Stimulated activated CD8-positive, alpha-beta memory T cell treated with anti-CD3 and anti-CD28 coated beads, Interleukin-2, amount 100 ng/mL, for 48 hours (primary cell): ENCODE results near the gene PLXNC1.
"Not testable (repeated sequence)": the region's sequence is repeated elsewhere in the genome, so short reads cannot be mapped to it uniquely, and the experiment has no call there.

ENCODE experiments used
- DNase-seq, 2 donors: peaks; one replicate each; pipeline ENCODE4 v3.0.0-alpha.2; 2020; ENCODE audit warnings: low read depth in 2 of 2

Gene PLXNC1

GRCh38 chr12:94297096-94297699 lies 148.8 kb downstream of the PLXNC1 start:
- no peak for DNase-seq

DNA sequence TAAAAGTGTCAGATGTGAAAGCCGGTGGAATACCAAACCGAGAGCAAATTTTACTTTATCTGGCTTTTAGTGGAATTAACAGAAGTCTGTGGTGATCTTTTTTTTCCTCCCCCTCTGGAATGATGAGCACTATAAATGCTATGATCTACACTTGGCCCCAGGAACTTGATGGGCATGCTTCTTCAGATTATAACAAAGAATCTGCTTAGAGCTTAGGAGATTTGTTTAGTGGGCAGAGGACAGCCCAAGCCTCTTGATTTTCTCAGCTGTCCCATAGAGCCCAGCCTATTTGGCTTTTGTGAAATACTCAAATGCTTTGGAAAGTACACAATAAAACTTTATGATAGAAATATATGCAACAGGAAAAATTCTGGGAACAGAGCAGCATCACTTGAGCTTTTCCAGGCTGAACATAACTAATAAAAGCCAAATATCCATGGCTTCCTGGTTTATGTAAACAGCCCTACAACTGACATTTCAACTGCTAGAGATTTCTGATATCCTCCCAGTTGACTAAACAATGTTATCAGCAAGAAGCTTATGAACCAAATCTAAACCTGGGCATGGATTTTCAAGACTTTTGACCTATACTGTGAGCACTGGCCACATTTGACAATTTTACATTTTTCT lies 149.6 kb downstream of the PLXNC1 start:
- DNase-seq, result no peak

DNA sequence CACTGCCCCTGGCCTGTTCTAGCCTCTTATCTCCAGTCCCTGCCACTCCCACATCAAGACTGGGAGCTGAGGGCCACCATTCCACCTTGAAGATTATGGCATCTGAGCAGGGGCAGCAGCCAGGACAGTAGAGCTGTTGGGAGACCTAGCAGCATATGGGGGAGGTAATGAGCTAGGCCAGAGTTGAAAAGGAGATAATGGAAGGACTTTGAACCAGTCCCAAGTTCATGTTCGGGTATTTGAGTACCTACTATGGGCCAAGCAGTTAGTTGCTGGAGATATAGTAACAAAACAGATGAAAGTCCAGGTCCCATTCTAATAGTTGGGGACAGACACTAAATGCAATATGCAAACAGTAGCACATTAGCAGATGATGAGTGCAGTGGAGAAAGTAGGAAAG lies 151.5 kb downstream of the PLXNC1 start:
- no peak for DNase-seq

DNA sequence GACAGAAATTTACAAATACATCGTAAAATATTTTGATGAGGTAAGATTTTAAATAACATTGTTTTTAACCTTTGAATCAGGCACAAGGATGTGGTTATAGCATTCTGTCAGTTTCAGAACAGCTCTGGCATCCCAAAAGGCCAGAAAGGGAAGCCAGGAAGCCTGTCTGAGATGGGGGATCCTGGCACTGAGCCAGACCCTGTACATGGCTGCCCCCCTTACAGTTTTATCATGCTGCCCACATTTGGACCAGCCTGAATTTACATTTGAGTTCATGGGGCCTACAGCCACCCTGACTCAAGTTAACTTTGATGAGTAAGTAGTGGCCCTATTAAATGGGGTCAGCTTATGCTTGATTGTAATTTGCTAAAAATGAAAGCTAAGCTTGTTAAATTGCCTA lies 155.6 kb downstream of the PLXNC1 start:
- no peak for DNase-seq

- no peak for DNase-seq
Measured at GRCh38 chr12:94304566-94305061, 156.2 kb downstream of the PLXNC1 start.

- peak; percentile 18 to 19 for DNase-seq
Measured at GRCh38 chr12:94305130-94305957, 157.0 kb downstream of the PLXNC1 start.

GRCh38 chr12:94308612-94309011 lies 160.2 kb downstream of the PLXNC1 start:
- no peak for DNase-seq

DNA sequence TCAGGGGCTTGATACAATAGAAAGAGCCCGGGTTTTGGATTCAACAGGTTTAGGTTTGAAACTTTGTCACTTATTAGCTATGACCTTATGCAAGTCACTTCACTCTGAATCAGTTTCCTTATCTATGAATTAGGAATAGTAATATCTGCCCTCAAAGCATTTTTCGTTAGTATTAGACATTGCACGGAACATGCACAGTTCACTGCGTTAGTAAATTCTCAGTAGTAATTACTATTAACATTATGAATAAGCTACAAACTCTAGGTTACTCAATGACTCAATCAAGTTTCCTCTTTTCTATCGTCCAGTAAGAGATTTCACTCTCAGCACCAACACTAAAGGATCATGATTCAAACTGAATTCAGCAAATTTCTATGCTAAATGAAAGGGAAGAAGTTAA lies 161.0 kb downstream of the PLXNC1 start:
- DNase-seq, result no peak

- DNase-seq, result no peak
Measured at GRCh38 chr12:94312378-94312777, 164.0 kb downstream of the PLXNC1 start.

GRCh38 chr12:94316600-94316999 lies 168.2 kb downstream of the PLXNC1 start:
- not testable (repeated sequence) for DNase-seq

- no peak for DNase-seq
Measured at GRCh38 chr12:94318181-94318580, 169.8 kb downstream of the PLXNC1 start.

- DNase-seq, result no peak
Measured at GRCh38 chr12:94320109-94320508, 171.7 kb downstream of the PLXNC1 start.

DNA sequence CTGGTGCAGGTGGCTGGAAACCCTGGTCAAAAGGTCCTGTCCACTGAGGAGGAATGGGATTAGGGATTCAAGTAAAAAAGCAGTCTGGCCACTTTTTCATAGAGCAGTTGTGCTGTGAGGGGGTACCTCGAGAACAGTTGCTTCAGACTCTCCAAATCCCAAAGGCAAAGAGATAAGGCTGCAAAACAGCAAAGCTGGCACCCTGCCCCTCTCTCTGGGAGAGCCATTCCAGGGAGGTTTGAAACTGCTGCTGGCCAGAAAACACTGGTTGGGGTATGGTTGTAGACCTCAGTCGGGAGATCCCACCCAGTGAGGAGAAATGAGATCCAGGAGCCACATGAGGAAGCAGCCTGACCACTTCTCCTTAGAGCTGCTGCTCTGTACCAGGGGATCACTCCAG lies 174.0 kb downstream of the PLXNC1 start:
- DNase-seq, result no peak

DNA sequence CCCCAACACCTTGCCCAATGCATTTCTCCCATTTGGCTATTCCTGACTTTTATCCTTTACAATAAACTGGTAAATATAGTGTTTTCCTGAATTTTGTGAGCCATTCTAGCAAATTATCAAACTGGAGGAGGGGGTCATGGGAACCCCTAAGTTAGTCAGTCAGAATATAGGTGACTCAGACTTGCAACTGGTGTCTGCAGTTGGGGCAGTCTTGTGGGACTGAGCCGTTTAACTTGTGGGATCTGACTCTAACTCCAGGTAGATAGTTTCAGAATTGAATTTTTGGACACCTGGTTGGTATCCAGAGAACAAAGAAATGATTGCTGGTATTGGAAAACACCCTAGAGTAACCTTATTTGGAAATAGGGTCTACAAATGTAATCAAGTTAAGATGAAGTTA lies 177.9 kb downstream of the PLXNC1 start:
- no peak for DNase-seq

- no peak for DNase-seq
Measured at GRCh38 chr12:94326727-94327126, 178.3 kb downstream of the PLXNC1 start.

GRCh38 chr12:94327809-94328208 lies 179.4 kb downstream of the PLXNC1 start:
- no peak for DNase-seq

DNA sequence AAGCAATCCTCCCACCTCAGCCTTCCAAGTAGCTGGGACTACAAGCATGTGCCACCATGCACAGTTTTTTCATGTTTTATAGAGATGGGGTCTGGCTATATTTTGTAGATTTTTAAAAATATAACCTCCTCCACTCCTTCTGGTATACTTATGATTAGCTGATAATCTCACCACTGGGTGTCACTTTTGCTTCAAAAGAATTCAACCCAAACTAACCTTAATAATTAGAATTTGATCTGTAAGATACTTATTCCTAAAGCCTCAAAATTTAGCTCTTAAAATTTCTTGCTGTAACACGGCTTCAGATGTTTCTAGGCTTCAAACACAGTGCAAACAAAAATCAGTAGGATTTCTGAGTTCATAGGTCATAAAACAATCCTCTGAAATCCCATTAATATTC lies 181.0 kb downstream of the PLXNC1 start:
- no peak for DNase-seq

DNA sequence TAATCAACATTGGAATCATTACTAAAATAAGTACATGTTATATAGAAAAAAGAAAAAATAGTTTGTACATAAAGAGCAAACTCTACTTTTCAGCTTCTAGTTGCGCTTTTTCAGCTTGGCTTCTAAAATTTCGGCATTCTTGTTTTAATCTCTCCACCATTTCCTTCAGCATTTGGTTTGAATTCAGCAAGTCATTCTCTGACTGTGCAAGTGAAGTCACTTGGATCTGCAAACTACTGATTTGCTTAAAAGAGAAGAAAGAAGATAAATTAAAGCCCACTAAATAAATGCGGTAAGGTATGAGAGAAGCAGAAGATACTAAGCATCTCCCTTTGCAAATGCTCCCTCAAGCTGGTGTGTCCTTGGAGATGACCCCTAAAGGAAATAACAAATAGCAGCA lies 185.0 kb downstream of the PLXNC1 start:
- DNase-seq, result no peak

- no peak for DNase-seq
Measured at GRCh38 chr12:94336211-94336925, 188.0 kb downstream of the PLXNC1 start.

DNA sequence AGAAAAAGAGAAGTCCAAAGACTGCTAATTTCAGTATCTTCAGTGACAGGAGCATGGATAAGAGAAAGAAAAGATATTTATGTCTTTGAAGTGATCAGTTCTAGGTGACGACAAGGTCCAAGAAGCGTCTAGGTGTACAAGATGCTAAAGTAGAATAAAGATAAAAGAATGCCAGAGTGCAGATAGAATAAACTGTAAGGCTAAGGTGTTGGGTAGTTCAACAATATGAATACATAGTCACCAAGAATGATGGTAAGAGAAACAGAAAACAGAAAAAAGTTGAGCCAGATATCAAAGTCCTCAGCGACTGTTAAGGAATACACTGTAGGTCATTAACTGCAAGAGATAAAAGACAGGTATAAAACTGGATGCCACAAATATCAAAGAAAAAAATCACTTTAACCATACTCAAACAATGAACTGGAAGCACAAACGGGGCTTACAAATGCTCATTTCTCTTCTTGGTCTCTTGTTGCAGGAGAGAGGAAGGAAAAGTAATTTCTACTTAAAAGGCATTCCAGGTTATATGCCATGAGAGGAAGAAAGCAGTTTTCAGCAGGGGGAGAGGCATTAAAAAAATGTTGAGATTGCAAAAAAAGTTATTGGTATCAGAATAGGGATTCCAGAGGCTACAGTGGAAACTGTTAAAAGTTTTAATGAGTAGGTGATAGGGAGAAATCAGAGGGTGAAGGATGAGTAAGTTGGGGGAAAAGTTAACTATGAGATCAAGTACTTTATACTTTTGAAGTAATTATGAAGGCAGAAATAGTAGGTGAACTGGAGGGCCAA lies 189.8 kb downstream of the PLXNC1 start:
- DNase-seq, result no peak

DNA sequence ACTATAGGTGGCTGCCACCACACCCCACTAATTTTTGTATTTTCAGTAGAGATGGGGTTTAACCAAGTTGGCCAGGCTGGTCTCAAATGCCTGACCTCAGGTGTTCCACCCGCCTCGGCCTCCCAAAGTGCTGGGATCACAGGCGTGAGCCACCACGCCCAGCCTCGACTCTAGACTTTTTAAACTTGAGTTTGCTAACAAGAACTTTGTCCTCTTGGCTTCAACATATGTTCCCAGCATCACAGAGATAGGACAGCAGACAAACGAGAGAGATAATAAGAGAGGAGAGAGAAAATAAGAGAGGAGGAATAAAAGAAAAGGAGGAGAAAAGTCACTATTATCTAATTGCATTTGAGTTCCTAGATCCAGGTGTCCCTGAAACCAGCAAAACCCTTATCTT lies 192.2 kb downstream of the PLXNC1 start:
- no peak for DNase-seq
